GM18526 (cell line): ENCODE results near the gene SLC2A9.

Experiments
- POLR2A ChIP-seq: IDR thresholded peaks from 3 replicates; pipeline ENCODE4 v1.6.1; 2011; ENCODE audit not compliant: insufficient read length; ENCODE audit errors: extremely low read depth

Gene SLC2A9

GRCh38 chr4:10001757-10002156 is 19.5 kb downstream of the SLC2A9 start:
- TF ChIP-seq POLR2A: no peak

DNA sequence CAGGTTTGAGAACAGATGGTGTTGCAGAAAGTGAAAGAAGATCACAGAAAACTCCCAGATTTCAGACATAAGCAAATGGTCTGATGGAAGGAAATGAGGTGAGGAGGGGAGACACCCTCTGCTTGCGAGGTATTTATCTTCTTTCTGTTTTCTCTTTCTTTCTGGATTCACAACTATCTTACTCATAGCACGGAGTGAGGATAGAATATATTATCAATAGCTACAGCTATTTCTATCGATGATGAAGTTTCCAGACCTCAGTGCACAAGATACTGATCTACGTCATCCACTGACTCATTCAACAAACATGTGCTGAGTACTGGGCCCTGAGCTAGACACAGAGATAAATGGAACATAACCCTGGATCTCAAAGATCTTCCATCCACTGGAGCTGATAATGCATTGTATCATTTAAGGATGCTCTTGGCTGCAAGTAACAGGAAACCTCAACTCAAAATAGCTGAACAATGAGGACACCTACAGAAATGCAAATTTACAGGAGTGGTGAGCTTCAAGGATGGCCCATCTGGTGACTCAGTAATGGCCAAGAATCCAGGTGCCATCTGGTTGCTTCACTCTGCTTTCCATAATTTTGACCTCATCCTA is 21.2 kb downstream of the SLC2A9 start:
- no peak for TF ChIP-seq POLR2A

DNA sequence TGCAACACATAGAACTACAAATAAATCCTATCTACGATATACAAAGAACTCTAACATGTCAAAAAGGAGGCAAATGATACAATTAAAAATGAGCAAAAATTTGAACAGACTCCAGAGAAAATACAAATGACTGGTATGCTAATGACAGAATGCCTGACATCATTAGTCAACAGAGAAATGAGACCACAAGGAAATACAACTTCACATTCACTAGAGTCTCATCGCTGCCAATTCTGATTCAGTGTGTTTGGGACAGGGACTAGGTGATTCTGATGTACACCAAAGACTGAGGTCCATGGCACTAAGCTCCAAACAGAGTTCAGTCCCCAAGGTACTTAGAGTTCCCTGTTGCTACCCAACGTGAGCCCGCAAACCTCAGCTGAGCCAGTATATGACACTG is 23.4 kb downstream of the SLC2A9 start:
- TF ChIP-seq POLR2A: no peak

GRCh38 chr4:9996319-9997110 is 24.8 kb downstream of the SLC2A9 start:
- no peak for TF ChIP-seq POLR2A

GRCh38 chr4:9994246-9994847 is 26.9 kb downstream of the SLC2A9 start:
- TF ChIP-seq POLR2A: no peak

DNA sequence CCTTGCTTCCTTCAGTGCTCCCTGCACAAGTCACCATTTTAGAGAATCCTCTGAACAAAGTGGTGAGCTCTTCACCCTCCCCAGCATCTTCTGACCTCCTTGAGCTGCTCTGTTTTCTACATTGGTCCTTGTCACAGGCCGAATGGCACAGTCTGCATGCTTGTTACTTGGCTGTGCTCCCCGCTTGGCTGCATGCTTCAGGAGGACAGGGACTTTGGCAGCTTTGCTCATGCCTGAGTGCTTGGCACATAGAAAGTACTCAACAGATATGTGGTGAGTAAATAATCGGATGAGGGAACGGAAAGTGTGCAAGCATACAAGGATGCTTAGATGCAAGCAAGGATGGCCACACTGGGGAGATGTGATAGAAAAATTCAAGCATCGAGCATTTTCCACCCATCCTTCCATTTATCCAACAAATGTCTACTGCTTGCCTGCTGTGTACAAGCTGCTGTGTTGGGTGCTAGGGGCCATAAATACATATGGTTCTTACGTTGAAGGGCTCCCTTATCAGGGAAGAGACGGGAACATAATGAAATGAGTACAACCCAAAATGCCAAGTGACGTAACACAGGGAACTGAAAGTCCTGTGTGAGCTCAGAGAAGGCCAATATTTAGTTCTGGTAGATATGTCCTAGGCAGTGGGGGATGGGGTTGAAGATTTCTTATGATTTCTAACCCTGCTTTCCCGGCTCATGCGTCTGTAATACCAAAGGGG is 31.2 kb downstream of the SLC2A9 start:
- TF ChIP-seq POLR2A: no peak

- TF ChIP-seq POLR2A: no peak
Measured at GRCh38 chr4:9988933-9989332, 32.4 kb downstream of the SLC2A9 start.

DNA sequence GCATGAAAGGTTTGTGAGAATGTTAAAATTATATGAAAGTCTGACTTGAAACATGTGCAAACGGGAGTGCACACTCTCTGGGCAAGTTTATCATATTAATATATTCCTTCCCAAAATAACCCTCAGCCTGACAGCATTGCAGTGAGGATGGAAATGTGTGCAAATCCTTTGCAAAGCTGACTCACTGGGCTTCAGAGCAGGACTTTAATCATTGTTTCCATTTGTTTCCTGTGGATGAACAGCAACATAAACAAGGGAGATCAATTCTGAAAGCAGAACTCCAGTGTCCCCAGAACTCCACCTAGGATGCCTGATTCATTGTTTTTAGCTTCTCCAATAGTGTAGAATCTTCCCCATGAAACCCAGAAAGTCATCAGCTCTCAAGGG is 32.9 kb downstream of the SLC2A9 start:
- TF ChIP-seq POLR2A: no peak

- no peak for TF ChIP-seq POLR2A
Measured at GRCh38 chr4:9987749-9988362, 33.4 kb downstream of the SLC2A9 start.

- no peak for TF ChIP-seq POLR2A
Measured at GRCh38 chr4:9984621-9985020, 36.7 kb downstream of the SLC2A9 start.

DNA sequence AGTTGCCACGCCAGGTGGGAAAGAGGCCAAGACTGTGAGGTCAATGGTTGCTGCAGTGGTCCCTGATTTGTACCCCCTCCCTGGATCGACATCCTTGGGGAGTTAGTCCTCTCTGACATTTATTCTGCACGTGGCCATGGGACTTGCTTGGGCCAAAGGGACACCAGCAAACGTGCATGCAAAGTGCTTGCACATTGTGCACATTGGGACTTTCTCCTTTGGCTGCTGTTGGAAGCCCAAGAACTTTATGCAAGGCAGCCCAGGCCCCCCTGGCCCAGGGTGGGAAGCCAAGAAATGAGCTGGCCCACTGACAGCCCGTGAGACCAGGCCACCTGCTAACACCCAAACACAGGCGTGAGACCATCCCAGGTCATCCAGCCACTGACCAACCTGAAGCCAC is 38.1 kb downstream of the SLC2A9 start:
- no peak for TF ChIP-seq POLR2A

- TF ChIP-seq POLR2A: no peak
Measured at GRCh38 chr4:9980898-9981297, 40.4 kb downstream of the SLC2A9 start.

DNA sequence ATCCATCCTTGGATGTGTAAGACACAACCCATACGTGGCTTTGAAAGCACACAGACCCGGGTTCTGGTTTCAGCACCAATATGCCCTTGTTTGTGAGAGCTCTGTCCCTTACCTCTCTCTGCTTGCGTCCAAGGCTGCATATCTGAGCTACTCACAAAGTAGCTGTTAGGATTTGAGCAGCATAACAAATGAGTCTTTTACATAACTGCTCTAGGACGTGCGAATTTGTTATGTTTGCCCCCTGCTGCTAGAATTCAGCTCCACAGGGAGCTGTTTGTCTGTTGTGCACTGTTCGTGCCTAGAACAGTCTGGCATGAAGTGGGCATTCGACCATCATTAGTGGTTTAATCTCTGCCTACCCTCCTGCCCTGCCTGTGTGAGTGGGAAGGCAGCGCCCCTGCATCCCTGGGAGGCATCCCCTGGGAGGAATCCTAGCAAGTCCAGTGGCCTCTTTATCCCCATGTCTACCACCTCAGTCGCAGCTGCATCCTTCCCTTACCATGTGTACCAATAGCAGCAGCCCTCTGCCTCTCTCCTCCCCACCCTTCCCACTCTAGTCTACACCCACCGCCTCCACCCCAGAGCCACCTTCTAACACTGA is 42.1 kb downstream of the SLC2A9 start:
- no peak for TF ChIP-seq POLR2A

- TF ChIP-seq POLR2A: no peak
Measured at GRCh38 chr4:9977518-9978031, 43.7 kb downstream of the SLC2A9 start.

- TF ChIP-seq POLR2A: no peak
Measured at GRCh38 chr4:9976781-9977180, 44.5 kb downstream of the SLC2A9 start.

DNA sequence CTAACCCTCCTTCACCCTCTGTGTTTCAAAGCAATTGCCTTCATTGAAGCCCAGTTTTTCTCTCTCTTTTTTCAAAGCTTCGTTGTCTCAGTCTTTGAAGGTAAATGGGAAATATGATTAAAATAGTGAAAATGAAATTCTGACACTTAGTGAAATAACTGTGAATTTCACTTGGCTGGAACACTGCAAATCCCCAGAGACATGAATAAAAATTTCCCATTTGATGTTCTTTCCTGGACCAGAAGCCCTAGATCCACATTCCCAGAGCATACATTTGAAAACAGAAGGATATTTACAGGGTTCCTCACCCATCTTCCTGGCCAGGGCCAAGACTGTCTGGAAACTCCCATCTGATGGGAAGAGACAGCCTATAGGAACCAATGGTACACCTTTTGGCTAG is 45.0 kb downstream of the SLC2A9 start:
- no peak for TF ChIP-seq POLR2A
